ENCODE data around the gene KCNJ14. TPM values are rescaled to one million over a fixed set of nuclear protein-coding genes. Genes with fewer than 3 reads are reported as not detected.

The KCNJ14 gene
- polyA plus RNA-seq, 6 donors from 2014 or later = 0.12 to 0.72 (median 0.24) TPM; not detected in 1

GRCh38 chr19:48501494-48502349 lies 46.3 kb downstream of the KCNJ14 start:
- Mint-ChIP-seq H3K4me3 (peak overlapping the region in 6 of 8 donors; percentile 50 to 76 (median 74)), H3K27ac (peak overlapping the region in 2 of 6 donors; percentile 57 to 76), H3K9me3 (peaks cover 0 to 5% (median 0%) of the 10 kb centered on the region in 7 donors), H3K4me1 (peaks cover 25 to 27% (median 27%) of the 10 kb centered on the region in 3 donors), H3K36me3 (peaks cover 0 to 6% of the 10 kb centered on the region in 2 donors), H3K27me3 (peaks cover 8 to 38% (median 33%) of the 10 kb centered on the region in 3 donors)
- ATAC-seq (ENCODE audit: low read depth in 2 of 2) (peak; percentile 24 to 25), DNase-seq (no peak)

DNA sequence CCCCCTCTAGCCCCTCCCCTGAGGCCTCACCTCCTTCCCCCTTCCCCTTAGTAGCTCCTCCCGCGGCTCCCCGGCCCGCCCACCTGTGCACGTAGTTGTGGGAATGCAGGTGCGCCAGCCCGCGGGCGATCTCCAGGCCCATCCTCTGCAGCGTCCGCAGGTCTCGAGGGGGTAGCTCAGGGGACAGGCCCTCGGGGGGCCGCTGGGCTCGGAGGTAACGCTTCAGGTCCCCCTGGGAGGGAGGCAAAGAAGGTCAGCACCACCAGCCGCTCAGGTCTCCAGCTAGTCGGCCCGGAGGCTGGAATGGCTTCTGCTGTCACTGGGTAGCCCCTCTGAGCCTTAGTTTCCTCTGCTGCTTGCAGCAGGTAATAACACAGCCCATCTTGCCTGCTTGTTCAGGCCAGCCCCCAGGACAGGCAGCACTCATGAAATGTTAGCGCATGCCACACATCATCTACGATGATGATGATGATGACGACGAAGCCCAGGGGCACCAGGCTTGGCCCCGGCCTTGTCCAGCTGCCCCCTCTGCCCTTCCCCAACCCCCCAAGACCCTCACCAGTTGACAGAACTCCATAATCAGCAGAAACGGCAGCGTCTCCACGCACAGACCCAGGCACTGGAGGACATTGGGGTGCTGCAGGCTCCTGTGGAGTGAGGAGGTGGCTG lies 47.1 kb downstream of the KCNJ14 start:
- Mint-ChIP-seq H3K27me3 (peaks cover 4 to 33% (median 28%) of the 10 kb centered on the region in 3 donors), H3K4me3 (peak overlapping the region in 6 of 8 donors; percentile 9 to 74 (median 34)), H3K36me3 (peaks cover 0 to 6% of the 10 kb centered on the region in 2 donors), H3K9me3 (peaks cover 0 to 5% (median 0%) of the 10 kb centered on the region in 7 donors), H3K27ac (peak overlapping the region in 1 of 6 donors; percentile 19), H3K4me1 (peaks cover 25 to 27% (median 27%) of the 10 kb centered on the region in 3 donors)
- DNase-seq (peak; percentile 63), ATAC-seq (ENCODE audit: low read depth in 2 of 2) (peak; percentile 74 to 76)

- Mint-ChIP-seq H3K4me1 (peaks cover 26 to 31% (median 27%) of the 10 kb centered on the region in 3 donors), H3K9me3 (peaks cover 0 to 5% (median 0%) of the 10 kb centered on the region in 7 donors), H3K27me3 (peaks cover 5 to 43% (median 19%) of the 10 kb centered on the region in 3 donors), H3K4me3 (peak overlapping the region in 1 of 8 donors; percentile 19), H3K27ac (no peak overlapping the region), H3K36me3 (no peaks in the 10 kb centered on the region)
- ATAC-seq (ENCODE audit: low read depth in 2 of 2) = peak in 1 of 2 donors; percentile 14
- DNase-seq = no peak
These were observed 50.9 kb downstream of the KCNJ14 start for GRCh38 chr19:48506138-48506733.

GRCh38 chr19:48507911-48508439 lies 52.6 kb downstream of the KCNJ14 start:
- no peak for ATAC-seq (ENCODE audit: low read depth in 2 of 2)
- H3K4me1 Mint-ChIP-seq = peaks cover 14 to 19% (median 15%) of the 10 kb centered on the region in 3 donors
- peak overlapping the region in 1 of 8 donors; percentile 1 for H3K4me3 Mint-ChIP-seq
- peaks cover 5 to 39% (median 12%) of the 10 kb centered on the region in 3 donors for H3K27me3 Mint-ChIP-seq
- H3K9me3 Mint-ChIP-seq = no peaks in the 10 kb centered on the region
- H3K36me3 Mint-ChIP-seq = no peaks in the 10 kb centered on the region
- H3K27ac Mint-ChIP-seq = peak overlapping the region in 2 of 6 donors; percentile 78 to 92
- no peak for DNase-seq

GRCh38 chr19:48508729-48509411 lies 53.5 kb downstream of the KCNJ14 start:
- Mint-ChIP-seq H3K9me3 (no peaks in the 10 kb centered on the region), H3K4me1 (peaks cover 11 to 16% (median 12%) of the 10 kb centered on the region in 3 donors), H3K27me3 (peaks cover 8 to 36% (median 12%) of the 10 kb centered on the region in 3 donors), H3K27ac (no peak overlapping the region), H3K36me3 (no peaks in the 10 kb centered on the region), H3K4me3 (no peak overlapping the region)
- no peak for DNase-seq
- ATAC-seq (ENCODE audit: low read depth in 2 of 2) = no peak

DNA sequence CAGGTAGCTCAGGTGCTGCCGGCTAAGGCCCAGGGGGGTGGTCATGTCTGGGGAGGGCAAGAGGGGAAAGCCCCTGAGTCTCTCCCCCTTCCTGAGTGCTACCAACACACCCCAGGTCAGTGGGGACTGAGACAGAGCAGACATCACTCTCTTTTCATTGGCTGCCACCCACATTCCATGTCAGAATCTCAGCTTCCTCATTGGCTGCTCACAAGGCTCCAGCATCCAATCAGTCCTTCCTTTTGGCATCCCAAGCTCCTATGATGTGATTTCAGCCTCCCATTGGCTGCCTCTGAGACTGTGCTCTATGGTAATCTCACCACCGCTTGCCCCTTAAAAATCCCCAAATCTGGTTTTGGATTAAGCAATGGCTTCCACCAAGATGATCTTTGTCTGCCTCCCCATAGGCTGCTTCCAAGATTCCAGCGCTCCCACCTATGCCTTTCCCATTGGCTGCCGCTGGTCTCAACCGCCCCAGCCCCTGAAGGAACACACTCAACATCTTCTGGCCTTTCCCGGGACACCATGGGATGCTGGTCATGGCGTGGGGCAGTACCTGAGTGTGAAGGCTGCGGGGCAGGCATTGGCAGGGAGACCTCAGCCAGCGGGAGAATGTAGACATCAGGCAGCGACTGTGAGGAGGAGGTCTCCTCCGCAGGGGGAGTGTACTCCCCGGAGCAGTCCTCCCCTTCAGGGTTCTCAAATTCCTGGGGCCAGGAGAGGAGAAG lies 54.3 kb downstream of the KCNJ14 start:
- Mint-ChIP-seq H3K4me3 (peak overlapping the region in 2 of 8 donors; percentile 26 to 41), H3K36me3 (no peaks in the 10 kb centered on the region), H3K4me1 (peaks cover 11 to 18% (median 14%) of the 10 kb centered on the region in 3 donors), H3K9me3 (no peaks in the 10 kb centered on the region), H3K27ac (no peak overlapping the region), H3K27me3 (peaks cover 8 to 39% (median 12%) of the 10 kb centered on the region in 3 donors)
- ATAC-seq (ENCODE audit: low read depth in 2 of 2) (no peak), DNase-seq (no peak)

- Mint-ChIP-seq H3K36me3 (no peaks in the 10 kb centered on the region), H3K27me3 (peaks cover 8 to 39% (median 12%) of the 10 kb centered on the region in 3 donors), H3K27ac (peak overlapping the region in 2 of 6 donors; percentile 21 to 56), H3K9me3 (no peaks in the 10 kb centered on the region), H3K4me3 (peak overlapping the region; percentile 42 to 88 (median 73)), H3K4me1 (peaks cover 11 to 18% (median 14%) of the 10 kb centered on the region in 3 donors)
- DNase-seq (peak; percentile 61), ATAC-seq (ENCODE audit: low read depth in 2 of 2) (peak; percentile 57 to 68)
These were observed 55.3 kb downstream of the KCNJ14 start for GRCh38 chr19:48510421-48511268.

GRCh38 chr19:48511321-48511731 lies 56.0 kb downstream of the KCNJ14 start:
- DNase-seq = no peak
- Mint-ChIP-seq H3K4me3 (peak overlapping the region in 2 of 8 donors; percentile 67 to 82), H3K27ac (no peak overlapping the region)

DNA sequence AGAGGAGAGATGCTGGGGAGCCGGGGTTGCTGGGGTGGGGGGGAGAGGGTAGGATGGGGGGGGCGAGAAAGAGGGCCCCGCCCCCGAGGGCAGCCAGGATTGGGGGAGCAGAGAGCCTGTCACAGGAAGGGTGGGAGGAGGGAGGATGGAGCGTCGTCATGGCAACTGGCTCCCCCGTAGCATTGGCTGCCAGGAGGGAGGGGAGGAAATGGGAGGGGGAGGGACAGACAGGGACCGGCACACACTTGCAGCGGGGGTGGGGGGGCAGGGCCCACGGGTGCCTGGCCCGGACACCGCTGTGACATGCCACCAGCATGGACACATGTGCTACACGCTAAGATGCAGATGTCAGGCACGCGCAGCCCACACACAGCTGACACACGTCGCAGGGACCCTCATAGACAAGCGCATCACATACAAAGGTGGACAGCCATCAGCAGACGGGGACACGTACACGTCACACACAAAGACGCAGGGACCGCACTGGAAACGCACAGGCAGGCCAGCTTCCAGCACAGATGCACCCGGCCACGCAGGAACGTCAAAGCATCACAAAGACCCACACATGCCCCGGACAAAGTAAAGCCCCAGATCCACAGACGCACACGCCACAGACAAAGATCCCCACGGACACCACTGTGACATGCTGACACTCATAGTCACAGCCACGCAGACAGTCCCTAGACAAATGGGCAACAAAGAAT lies 56.6 kb downstream of the KCNJ14 start, which contains the start of gene LMTK3:
Gene LMTK3 (minus strand): TSS at position 36 of the 704 bp plus-strand sequence. CDS start 259 bp downstream, outside the sequence.
- H3K27ac Mint-ChIP-seq = peak within 1 kb of the TSS in 2 of 6 donors; percentile 21 to 56
- H3K9me3 Mint-ChIP-seq = no peaks in the 10 kb centered on the region
- ATAC-seq (ENCODE audit: low read depth in 2 of 2) (peak in 1 of 2 donors; percentile 13), DNase-seq (no peak)
- no peaks in the 10 kb centered on the region for H3K36me3 Mint-ChIP-seq
- peaks cover 8 to 39% (median 12%) of the 10 kb centered on the region in 3 donors for H3K27me3 Mint-ChIP-seq
- H3K4me3 Mint-ChIP-seq = peak within 1 kb of the TSS; percentile 42 to 88 (median 73)
- H3K4me1 Mint-ChIP-seq = peaks cover 11 to 18% (median 14%) of the 10 kb centered on the region in 3 donors

More at GRCh38 chr19:48511321-48511731, 56.0 kb downstream of the KCNJ14 start:
- no peaks in the 10 kb centered on the region for H3K9me3 Mint-ChIP-seq
- peaks cover 11 to 18% (median 14%) of the 10 kb centered on the region in 3 donors for H3K4me1 Mint-ChIP-seq
- peaks cover 8 to 39% (median 12%) of the 10 kb centered on the region in 3 donors for H3K27me3 Mint-ChIP-seq
- no peaks in the 10 kb centered on the region for H3K36me3 Mint-ChIP-seq
- ATAC-seq (ENCODE audit: low read depth in 2 of 2) = no peak

DNA sequence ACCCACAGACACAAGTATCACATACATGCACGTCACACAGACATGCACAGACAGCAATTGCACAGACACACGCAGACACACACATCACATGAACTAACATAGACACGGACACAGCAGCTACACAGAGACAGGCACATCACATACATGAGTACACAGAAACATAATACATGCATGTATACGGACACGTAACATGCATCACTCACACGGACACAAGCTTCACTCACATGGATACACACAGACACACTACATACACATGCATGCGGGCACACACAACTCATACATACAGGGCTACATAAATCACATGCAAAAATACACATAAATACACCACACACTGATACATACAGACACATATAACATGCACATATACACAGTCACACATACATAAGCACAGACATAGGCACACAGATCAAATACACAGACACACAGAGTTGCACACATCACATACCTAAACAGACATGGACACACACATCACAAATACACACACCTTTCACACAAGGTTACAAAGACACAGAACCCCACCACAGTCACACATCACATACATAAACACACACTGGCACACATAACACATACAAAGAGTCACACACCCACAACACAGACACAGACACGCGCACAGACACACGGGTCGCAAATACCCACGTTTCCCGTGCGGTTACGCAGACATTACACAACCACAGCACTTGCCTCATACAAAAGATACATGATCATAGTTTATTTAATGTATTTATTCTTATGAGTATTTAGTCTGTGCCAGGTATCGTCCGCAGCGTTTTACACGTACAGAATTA lies 57.3 kb downstream of the KCNJ14 start:
- DNase-seq (no peak), ATAC-seq (ENCODE audit: low read depth in 2 of 2) (no peak)
- H3K27me3 Mint-ChIP-seq = peaks cover 6 to 36% (median 12%) of the 10 kb centered on the region in 3 donors
- peaks cover 11 to 18% (median 17%) of the 10 kb centered on the region in 3 donors for H3K4me1 Mint-ChIP-seq
- no peak overlapping the region for H3K27ac Mint-ChIP-seq
- H3K9me3 Mint-ChIP-seq = no peaks in the 10 kb centered on the region
- no peaks in the 10 kb centered on the region for H3K36me3 Mint-ChIP-seq
- no peak overlapping the region for H3K4me3 Mint-ChIP-seq
